ENCODE measurements around the gene PDGFD. TPM values are rescaled to one million over a fixed set of nuclear protein-coding genes. Genes with fewer than 3 reads are reported as not detected.

PDGFD gene
- total RNA-seq, 1 donor from 2014 or later = 3.9 TPM

DNA sequence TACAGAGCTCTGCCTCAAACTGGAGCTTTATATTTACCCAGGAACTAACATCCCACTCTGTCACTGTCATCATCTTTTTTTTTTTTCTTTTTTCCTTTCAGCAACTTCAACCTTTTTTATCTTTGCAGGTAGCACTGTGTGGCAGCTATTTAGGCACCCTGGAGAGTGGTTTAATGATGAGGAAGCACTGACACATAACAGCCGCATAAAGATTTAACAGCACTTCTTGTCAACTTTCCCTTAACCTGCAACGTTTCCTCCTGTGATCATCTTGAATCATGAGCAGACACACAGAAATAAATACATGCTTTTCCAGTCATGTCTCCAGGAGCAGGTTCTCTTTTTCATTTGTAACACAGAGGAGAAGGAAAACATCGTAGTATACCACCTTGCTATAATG, 34.8 kb downstream of the PDGFD start:
- H3K9me3 ChIP-seq = no peaks in the 10 kb centered on the region
- no peaks in the 10 kb centered on the region for H3K27me3 ChIP-seq (ENCODE audit: low read depth)
- intact Hi-C loops (cut with DNase I) = no loop called here
- DNase-seq (no peak), ATAC-seq (no peak)
- no peak overlapping the region for H3K27ac ChIP-seq
- H3K4me3 ChIP-seq = no peak overlapping the region
- no peaks in the 10 kb centered on the region for H3K4me1 ChIP-seq
- TF ChIP-seq, protein P1, sequence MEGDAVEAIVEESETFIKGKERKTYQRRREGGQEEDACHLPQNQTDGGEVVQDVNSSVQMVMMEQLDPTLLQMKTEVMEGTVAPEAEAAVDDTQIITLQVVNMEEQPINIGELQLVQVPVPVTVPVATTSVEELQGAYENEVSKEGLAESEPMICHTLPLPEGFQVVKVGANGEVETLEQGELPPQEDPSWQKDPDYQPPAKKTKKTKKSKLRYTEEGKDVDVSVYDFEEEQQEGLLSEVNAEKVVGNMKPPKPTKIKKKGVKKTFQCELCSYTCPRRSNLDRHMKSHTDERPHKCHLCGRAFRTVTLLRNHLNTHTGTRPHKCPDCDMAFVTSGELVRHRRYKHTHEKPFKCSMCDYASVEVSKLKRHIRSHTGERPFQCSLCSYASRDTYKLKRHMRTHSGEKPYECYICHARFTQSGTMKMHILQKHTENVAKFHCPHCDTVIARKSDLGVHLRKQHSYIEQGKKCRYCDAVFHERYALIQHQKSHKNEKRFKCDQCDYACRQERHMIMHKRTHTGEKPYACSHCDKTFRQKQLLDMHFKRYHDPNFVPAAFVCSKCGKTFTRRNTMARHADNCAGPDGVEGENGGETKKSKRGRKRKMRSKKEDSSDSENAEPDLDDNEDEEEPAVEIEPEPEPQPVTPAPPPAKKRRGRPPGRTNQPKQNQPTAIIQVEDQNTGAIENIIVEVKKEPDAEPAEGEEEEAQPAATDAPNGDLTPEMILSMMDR (IDR thresholded peaks at IDR 0.05) = no peak
- H3K36me3 ChIP-seq = no peaks in the 10 kb centered on the region

DNA sequence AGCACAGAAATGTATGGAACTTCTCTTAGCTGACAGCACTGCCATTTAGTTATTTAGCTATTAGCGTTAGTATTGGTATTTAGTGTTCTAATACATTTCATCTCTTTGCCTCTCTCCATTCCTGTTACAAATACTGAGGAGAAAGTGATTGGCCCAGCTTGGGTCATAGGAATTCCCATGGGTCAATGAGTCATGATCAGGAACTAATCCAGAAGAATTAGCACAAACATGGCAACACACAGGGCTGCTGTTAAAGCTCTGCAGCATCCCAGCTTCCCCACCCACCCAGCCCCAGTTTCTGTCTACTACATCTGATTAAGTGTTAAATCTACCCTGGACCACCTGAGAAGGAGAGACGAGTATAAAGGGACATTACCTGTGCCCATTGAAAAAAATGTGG, 36.1 kb downstream of the PDGFD start:
- no peak for DNase-seq
- H3K9me3 ChIP-seq = no peaks in the 10 kb centered on the region
- H3K4me1 ChIP-seq = no peaks in the 10 kb centered on the region
- H3K36me3 ChIP-seq = no peaks in the 10 kb centered on the region
- H3K27ac ChIP-seq = no peak overlapping the region
- no peak overlapping the region for H3K4me3 ChIP-seq
- H3K27me3 ChIP-seq (ENCODE audit: low read depth) = no peaks in the 10 kb centered on the region
- no peak for ATAC-seq
- TF ChIP-seq, protein P1 (IDR thresholded peaks at IDR 0.05) = no peak
- intact Hi-C loops (cut with DNase I) = no loop called here

DNA sequence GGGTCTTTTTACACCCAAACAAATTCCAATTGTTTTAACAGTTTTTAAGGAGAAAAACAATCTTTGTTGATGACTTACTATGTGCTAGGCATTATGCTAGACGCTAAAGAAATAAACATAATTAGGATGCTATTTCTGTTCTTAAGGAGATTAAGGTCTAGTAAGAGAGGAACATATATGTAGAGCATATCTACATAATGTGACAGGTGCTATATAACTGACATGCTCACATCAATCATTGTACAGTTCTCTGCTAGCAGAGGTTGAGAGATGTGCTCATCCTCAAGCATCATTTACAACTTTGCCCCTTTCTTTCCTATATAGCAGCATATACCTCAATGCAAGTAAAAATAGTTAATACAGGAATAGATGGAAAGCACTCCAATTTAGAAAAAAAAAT, 37.5 kb downstream of the PDGFD start:
- intact Hi-C loops (cut with DNase I) = no loop called here

DNA sequence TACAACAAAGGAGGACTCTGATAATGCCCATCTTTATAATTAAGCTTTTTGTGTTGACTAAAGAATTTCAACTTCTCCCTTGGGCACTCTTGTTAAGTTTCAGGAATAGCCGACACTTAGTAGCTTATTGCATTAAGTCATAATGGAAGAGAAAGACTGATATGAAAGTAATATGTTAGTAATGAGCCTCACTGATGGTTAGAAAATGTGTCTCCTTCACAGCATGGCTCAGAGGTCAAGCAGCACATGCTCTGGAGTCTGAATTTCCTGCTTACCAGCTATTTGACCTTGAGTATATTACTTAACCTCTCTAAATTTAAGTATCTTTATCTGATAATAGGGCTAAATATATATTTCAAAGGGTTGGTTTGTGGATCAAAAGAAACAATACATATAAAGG, 39.0 kb downstream of the PDGFD start:
- intact Hi-C loops (cut with DNase I) = no loop called here
- H3K27ac ChIP-seq = no peak overlapping the region
- H3K9me3 ChIP-seq = no peaks in the 10 kb centered on the region
- no peaks in the 10 kb centered on the region for H3K4me1 ChIP-seq
- no peaks in the 10 kb centered on the region for H3K27me3 ChIP-seq (ENCODE audit: low read depth)
- TF ChIP-seq, protein P1 (IDR thresholded peaks at IDR 0.05) = no peak
- H3K4me3 ChIP-seq = no peak overlapping the region
- H3K36me3 ChIP-seq = no peaks in the 10 kb centered on the region
- ATAC-seq (no peak), DNase-seq (no peak)

More for the DNA sequence above, 37.5 kb downstream of the PDGFD start:
- TF ChIP-seq, protein P1 (IDR thresholded peaks at IDR 0.05) = no peak
- no peaks in the 10 kb centered on the region for H3K9me3 ChIP-seq
- no peaks in the 10 kb centered on the region for H3K4me1 ChIP-seq
- DNase-seq = no peak
- no peak overlapping the region for H3K27ac ChIP-seq
- no peaks in the 10 kb centered on the region for H3K27me3 ChIP-seq (ENCODE audit: low read depth)
- ATAC-seq = no peak
- no peak overlapping the region for H3K4me3 ChIP-seq
- H3K36me3 ChIP-seq = no peaks in the 10 kb centered on the region

DNA sequence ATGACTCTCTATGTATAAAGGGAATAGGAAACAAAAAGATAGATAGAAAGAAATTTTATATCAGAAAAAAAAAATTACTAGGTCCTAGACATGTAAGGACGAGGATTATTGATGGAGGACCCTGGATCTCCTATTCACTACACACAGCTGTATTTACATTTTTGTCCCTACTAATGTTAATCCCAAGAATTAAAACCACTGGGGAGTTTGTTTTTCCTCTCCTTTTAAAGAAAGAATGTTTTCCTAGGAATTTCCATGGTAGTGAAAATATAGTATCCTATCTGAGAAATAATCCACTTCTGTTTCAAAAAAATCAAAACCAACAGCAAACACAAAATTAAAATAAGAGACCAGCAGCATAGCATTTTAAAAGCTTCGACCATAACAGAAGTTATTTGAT, 41.1 kb downstream of the PDGFD start:
- no peaks in the 10 kb centered on the region for H3K27me3 ChIP-seq (ENCODE audit: low read depth)
- H3K9me3 ChIP-seq = no peaks in the 10 kb centered on the region
- intact Hi-C loops (cut with DNase I) = no loop called here
- no peak overlapping the region for H3K4me3 ChIP-seq
- DNase-seq = no peak
- H3K36me3 ChIP-seq = no peaks in the 10 kb centered on the region
- no peak for ATAC-seq
- H3K27ac ChIP-seq = no peak overlapping the region
- no peaks in the 10 kb centered on the region for H3K4me1 ChIP-seq
- TF ChIP-seq, protein P1 (IDR thresholded peaks at IDR 0.05) = no peak

All from lower lobe of right lung (tissue), 2 donors.